Neuronal stem cell (in vitro differentiated cells): ENCODE results near the gene CHMP1B.

Experiments used
- DNase-seq: peaks from one replicate; pipeline ENCODE4 v3.0.0-alpha.2; 2013; ENCODE audit warnings: low spot score
- H2AFZ ChIP-seq: one replicate; pipeline ENCODE4 v1.6.1; 2013; ENCODE audit warnings: mild to moderate bottlenecking, low read length, inconsistent platforms
- H2AK5ac ChIP-seq: 2 replicates; pipeline ENCODE4 v1.6.1; 2013; ENCODE audit warnings: low read depth, mild to moderate bottlenecking, inconsistent platforms, low read length, moderate library complexity, mixed read lengths
- H2BK120ac ChIP-seq: 2 replicates; pipeline ENCODE4 v1.6.1; 2013; ENCODE audit warnings: low read depth, mild to moderate bottlenecking, inconsistent platforms, low read length, moderate library complexity, mixed read lengths
- H2BK12ac ChIP-seq: one replicate; pipeline ENCODE4 v1.6.1; 2013; ENCODE audit warnings: low read length, inconsistent platforms
- H2BK15ac ChIP-seq: 2 replicates; pipeline ENCODE4 v1.6.1; 2013; ENCODE audit warnings: mild to moderate bottlenecking, low read length, inconsistent platforms, mixed read lengths
- H2BK5ac ChIP-seq: one replicate; pipeline ENCODE4 v1.6.1; 2013; ENCODE audit warnings: inconsistent platforms, mild to moderate bottlenecking, low read length, moderate library complexity
- H3K14ac ChIP-seq: one replicate; pipeline ENCODE4 v1.6.1; 2013; ENCODE audit warnings: low read length, inconsistent platforms
- H3K18ac ChIP-seq: 2 replicates; pipeline ENCODE4 v1.6.1; 2013; ENCODE audit warnings: low read length, inconsistent platforms
- H3K23ac ChIP-seq: 2 replicates; pipeline ENCODE4 v1.6.1; 2013; ENCODE audit warnings: low read depth, mild to moderate bottlenecking, mixed read lengths, low read length, inconsistent platforms; ENCODE audit not compliant: poor library complexity
- H3K27ac ChIP-seq: replicated peaks from 3 replicates; pipeline ENCODE4 v1.5.1; 2013; ENCODE audit warnings: low read length, inconsistent platforms
- H3K27me3 ChIP-seq, 3 experiments: 2 replicates each; pipeline ENCODE4 v1.6.1; 2013; ENCODE audit warnings: low read length in 3 of 3, mild to moderate bottlenecking in 2 of 3, inconsistent platforms in 1 of 3, low read depth in 1 of 3, mixed read lengths in 1 of 3, moderate library complexity in 1 of 3; ENCODE audit not compliant: control insufficient read depth in 3 of 3, insufficient read depth in 3 of 3
- H3K36me3 ChIP-seq, 2 donors: replicated peaks in 1 of 2; 2 replicates each; pipeline ENCODE4 v1.6.1; 2013; ENCODE audit warnings: low read length in 2 of 2; ENCODE audit not compliant: control insufficient read depth in 2 of 2, insufficient read depth in 2 of 2
- H3K4ac ChIP-seq: 2 replicates; pipeline ENCODE4 v1.6.1; 2013; ENCODE audit warnings: inconsistent platforms, mild to moderate bottlenecking, low read length, moderate library complexity
- H3K4me1 ChIP-seq, 2 donors: 1 replicate in 1 of 2; 2 replicates in 1 of 2; pipeline ENCODE4 v1.6.1; 2013; ENCODE audit warnings: low read length in 2 of 2, low read depth in 1 of 2; ENCODE audit not compliant: control insufficient read depth in 2 of 2, insufficient read depth in 1 of 2
- H3K4me2 ChIP-seq: one replicate; pipeline ENCODE4 v1.6.1; 2013; ENCODE audit warnings: mild to moderate bottlenecking, low read length, inconsistent platforms; ENCODE audit not compliant: insufficient read depth, poor library complexity, severe bottlenecking
- H3K4me3 ChIP-seq, 2 donors: 2 replicates each; pipeline ENCODE4 v1.5.1; 2013; ENCODE audit warnings: low read length in 2 of 2, mild to moderate bottlenecking in 2 of 2, inconsistent platforms in 1 of 2, moderate library complexity in 1 of 2
- H3K79me1 ChIP-seq: one replicate; pipeline ENCODE4 v1.6.1; 2013; ENCODE audit warnings: low read depth, mild to moderate bottlenecking, inconsistent platforms, low read length, moderate library complexity
- H3K9ac ChIP-seq: one replicate; pipeline ENCODE4 v1.6.1; 2013; ENCODE audit warnings: mild to moderate bottlenecking, low read depth, low read length, inconsistent platforms; ENCODE audit not compliant: poor library complexity
- H3K9me3 ChIP-seq, 2 donors: replicated peaks in 1 of 2; 2 replicates each; pipeline versions ENCODE3 to v1.6.1; 2013; ENCODE audit warnings: low read length in 2 of 2, mild to moderate bottlenecking in 2 of 2, inconsistent platforms in 1 of 2, low read depth in 1 of 2, mixed read lengths in 1 of 2, moderate library complexity in 1 of 2; ENCODE audit not compliant: control insufficient read depth in 2 of 2, insufficient read depth in 1 of 2
- H4K8ac ChIP-seq: one replicate; pipeline ENCODE4 v1.6.1; 2013; ENCODE audit warnings: low read depth, mild to moderate bottlenecking, inconsistent platforms, low read length, moderate library complexity
- H4K91ac ChIP-seq: one replicate; pipeline ENCODE4 v1.6.1; 2013; ENCODE audit warnings: low read length, low read depth, mild to moderate bottlenecking, inconsistent platforms; ENCODE audit not compliant: poor library complexity
- WGBS, 2 donors: extraction: QIAGEN DNeasy Blood & Tissue Kit; methylation state at CpG; one replicate each; pipeline ENCODE4 v1.1.7; 2013; ENCODE audit warnings: missing lambda C conversion rate in 2 of 2, mixed read lengths in 1 of 2; ENCODE audit not compliant: insufficient read length in 2 of 2, insufficient replicate concordance in 1 of 2; ENCODE audit errors: extremely low coverage in 2 of 2; 5-methylcytosine and 5-hydroxymethylcytosine counted together

The CHMP1B gene

DNA sequence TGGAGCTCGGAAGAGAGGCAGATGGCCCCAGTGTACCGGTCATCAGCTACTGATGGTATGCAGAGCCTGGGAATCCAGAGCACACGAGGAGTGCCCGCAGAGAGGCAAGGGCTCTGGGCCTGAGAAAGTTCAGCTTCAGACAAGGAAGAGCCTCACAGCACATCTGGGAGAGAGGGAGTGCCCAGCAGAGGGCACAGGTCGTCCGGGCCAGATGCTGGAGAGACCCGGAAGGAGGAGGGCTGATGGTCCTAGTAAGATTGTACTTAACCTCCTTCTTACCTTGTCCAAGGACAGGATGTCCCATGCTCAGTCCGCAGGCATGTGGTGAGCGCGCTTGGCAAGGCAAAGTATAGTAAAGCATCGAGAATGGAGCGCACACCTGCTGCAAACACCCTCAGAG, 24.4 kb upstream of the CHMP1B start:
- Histone ChIP-seq H2BK15ac (no peak overlapping the region), H3K4me2 (no peak overlapping the region), H3K4me1 (peaks cover 3 to 7% of the 10 kb centered on the region in 2 donors), H3K4ac (no peak overlapping the region), H2BK120ac (no peak overlapping the region), H3K23ac (no peak overlapping the region), H3K27ac (no peak overlapping the region), H2BK12ac (peak overlapping the region; percentile 16), H3K14ac (no peak overlapping the region), H3K18ac (peak overlapping the region; percentile 3), H3K36me3 (no peaks in the 10 kb centered on the region), H3K4me3 (no peak overlapping the region), H2AK5ac (peak overlapping the region; percentile 56), H3K9ac (peak overlapping the region; percentile 21), H3K27me3 (no peaks in the 10 kb centered on the region), H3K9me3 (no peaks in the 10 kb centered on the region), H2BK5ac (no peak overlapping the region), H4K91ac (no peak overlapping the region), H3K79me1 (no peaks in the 10 kb centered on the region), H4K8ac (no peak overlapping the region), H2AFZ (no peak overlapping the region)
- DNase-seq: no peak
- WGBS, 2 donors: no CpG with 5 or more reads among the region's 12 CpGs

DNA sequence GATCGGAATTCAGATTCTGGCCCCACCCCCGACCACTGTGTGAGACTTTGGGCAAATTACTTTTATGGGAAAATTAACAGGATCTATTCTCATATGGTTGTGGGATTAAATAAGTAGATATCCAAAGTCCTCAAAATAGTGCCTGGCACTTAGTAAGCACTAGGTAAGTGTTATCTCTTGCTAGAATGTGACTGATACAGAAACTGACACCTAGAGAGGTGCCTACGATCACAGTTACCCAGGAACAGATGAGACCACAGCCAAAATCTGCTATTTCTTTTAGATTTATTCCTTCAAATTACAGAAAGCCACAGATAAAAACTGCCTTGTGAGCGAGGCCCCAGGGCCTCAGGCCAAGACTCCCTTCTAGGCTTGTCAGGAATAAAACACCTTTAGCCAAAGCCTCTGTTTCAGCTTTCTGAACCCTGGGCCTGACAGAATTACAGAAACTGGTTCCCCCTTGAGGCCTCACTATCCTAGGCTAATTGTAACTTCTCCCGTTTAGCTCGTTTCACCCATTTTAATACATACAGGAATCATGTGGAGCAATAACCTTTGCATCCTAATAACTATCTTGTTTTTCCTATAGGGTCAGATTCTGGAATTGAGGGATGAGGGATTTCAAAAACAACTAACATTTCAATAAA, 22.3 kb upstream of the CHMP1B start:
- H2BK5ac ChIP-seq: no peak overlapping the region
- no peak overlapping the region for H3K4me3 ChIP-seq
- no peak overlapping the region for H3K4me2 ChIP-seq
- no peak overlapping the region for H3K23ac ChIP-seq
- H3K4ac ChIP-seq: no peak overlapping the region
- DNase-seq: no peak
- H4K8ac ChIP-seq: no peak overlapping the region
- no peak overlapping the region for H2BK12ac ChIP-seq
- peak overlapping the region; percentile 25 for H2AFZ ChIP-seq
- no peak overlapping the region for H3K18ac ChIP-seq
- H3K14ac ChIP-seq: no peak overlapping the region
- H3K4me1 ChIP-seq: peaks cover 3 to 4% of the 10 kb centered on the region in 2 donors
- H3K27ac ChIP-seq: no peak overlapping the region
- no CpG with 5 or more reads among the region's 6 CpGs for WGBS, 2 donors
- no peaks in the 10 kb centered on the region for H3K9me3 ChIP-seq
- no peak overlapping the region for H2AK5ac ChIP-seq
- no peak overlapping the region for H2BK15ac ChIP-seq
- no peak overlapping the region for H4K91ac ChIP-seq
- H2BK120ac ChIP-seq: no peak overlapping the region
- H3K27me3 ChIP-seq: no peaks in the 10 kb centered on the region
- no peaks in the 10 kb centered on the region for H3K36me3 ChIP-seq
- H3K79me1 ChIP-seq: no peaks in the 10 kb centered on the region
- H3K9ac ChIP-seq: no peak overlapping the region

DNA sequence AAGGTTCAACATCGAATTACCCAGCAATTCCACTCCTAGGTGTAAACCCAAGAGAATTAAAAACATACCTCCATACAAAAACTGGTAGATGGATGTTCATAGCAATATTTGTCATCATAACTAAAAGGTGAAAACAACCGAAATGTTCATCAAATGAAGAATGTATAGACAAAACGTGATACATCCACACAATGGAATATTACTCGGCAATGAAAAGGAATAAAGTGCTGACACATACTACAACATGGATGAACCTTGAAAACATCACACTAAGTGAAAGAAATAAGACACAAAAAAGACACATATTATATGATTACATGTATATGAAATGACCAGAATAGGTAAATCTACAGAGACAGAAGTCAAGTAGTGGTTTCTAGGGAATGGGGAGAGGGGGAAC, 20.6 kb upstream of the CHMP1B start:
- no peak overlapping the region for H3K4ac ChIP-seq
- H3K79me1 ChIP-seq: no peaks in the 10 kb centered on the region
- H3K27ac ChIP-seq: no peak overlapping the region
- no peak overlapping the region for H2AK5ac ChIP-seq
- DNase-seq: no peak
- H3K23ac ChIP-seq: no peak overlapping the region
- no peak overlapping the region for H2BK120ac ChIP-seq
- no peak overlapping the region for H2BK12ac ChIP-seq
- no peak overlapping the region for H3K9ac ChIP-seq
- no peaks in the 10 kb centered on the region for H3K36me3 ChIP-seq
- H4K8ac ChIP-seq: no peak overlapping the region
- H3K27me3 ChIP-seq: no peaks in the 10 kb centered on the region
- H3K4me3 ChIP-seq: no peak overlapping the region
- H3K4me1 ChIP-seq: peaks cover 3 to 4% of the 10 kb centered on the region in 2 donors
- no peak overlapping the region for H3K14ac ChIP-seq
- no peak overlapping the region for H3K4me2 ChIP-seq
- H4K91ac ChIP-seq: no peak overlapping the region
- no peak overlapping the region for H2BK15ac ChIP-seq
- no peak overlapping the region for H2BK5ac ChIP-seq
- no peak overlapping the region for H2AFZ ChIP-seq
- no peaks in the 10 kb centered on the region for H3K9me3 ChIP-seq
- H3K18ac ChIP-seq: no peak overlapping the region
- WGBS, 2 donors: no CpG with 5 or more reads among the region's 4 CpGs

DNA sequence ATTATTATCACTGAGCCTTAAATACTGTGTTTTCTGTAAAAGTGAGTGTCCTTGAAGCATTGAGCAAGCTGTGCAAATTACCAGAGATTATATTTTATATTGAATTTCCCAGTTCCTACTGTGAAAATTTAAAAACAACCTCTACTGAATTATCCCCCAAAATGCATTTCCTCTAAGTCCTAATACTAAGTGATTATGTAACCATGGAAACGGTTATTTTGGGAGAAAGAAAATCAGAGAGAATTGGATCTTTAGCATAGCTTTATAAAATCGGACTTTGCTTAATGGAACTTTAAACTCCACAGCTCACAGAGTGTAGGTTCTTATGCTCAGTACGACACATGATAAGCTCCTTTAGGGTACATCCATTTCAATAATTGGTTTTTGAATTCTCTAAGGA, 19.3 kb upstream of the CHMP1B start:
- Histone ChIP-seq H3K27ac (no peak overlapping the region), H2BK120ac (no peak overlapping the region), H2BK5ac (no peak overlapping the region), H3K4me1 (peaks cover 0 to 4% of the 10 kb centered on the region in 2 donors), H4K8ac (no peak overlapping the region), H3K4me2 (no peak overlapping the region), H3K27me3 (no peaks in the 10 kb centered on the region), H2BK12ac (no peak overlapping the region), H2AK5ac (no peak overlapping the region), H3K23ac (no peak overlapping the region), H3K79me1 (no peaks in the 10 kb centered on the region), H3K4me3 (no peak overlapping the region), H3K9me3 (no peaks in the 10 kb centered on the region), H3K36me3 (no peaks in the 10 kb centered on the region), H2BK15ac (no peak overlapping the region), H3K4ac (no peak overlapping the region), H2AFZ (no peak overlapping the region), H3K18ac (no peak overlapping the region), H4K91ac (no peak overlapping the region), H3K9ac (no peak overlapping the region), H3K14ac (no peak overlapping the region)
- DNase-seq: no peak
- WGBS, 2 donors: no CpG with 5 or more reads among the region's 3 CpGs
